ENCODE measurements around the gene SORCS2.

Gene SORCS2

GRCh38 chr4:7627251-7628250 lies 435.2 kb downstream of the SORCS2 start:
- CTCF ChIA-PET, result no interaction called here
- Histone ChIP-seq H3K9me3 (ENCODE audit: control extremely low read depth in 1 of 5, control insufficient read depth in 4 of 5, insufficient read depth in 2 of 5, low read depth in 1 of 5, low read length in 4 of 5) (peaks cover 0 to 18% (median 10%) of the 10 kb centered on the region in 5 experiments), H3K36me3 (ENCODE audit: control insufficient read depth in 4 of 4, insufficient read depth in 4 of 4, low read length in 3 of 4) (no peaks in the 10 kb centered on the region), H3K4me1 (ENCODE audit: control extremely low read depth in 1 of 4, control insufficient read depth in 4 of 4, insufficient read depth in 4 of 4, low read length in 3 of 4) (no peaks in the 10 kb centered on the region), H3K27me3 (replicated peaks in 2 of 5; ENCODE audit: control insufficient read depth in 4 of 5, insufficient read depth in 5 of 5, low read length in 4 of 5) (peaks cover 0 to 52% (median 13%) of the 10 kb centered on the region in 5 experiments), H3K4me3 (ENCODE audit: control insufficient read depth in 1 of 7, extremely low read depth in 1 of 7, insufficient read depth in 4 of 7, low read depth in 2 of 7, low read length in 6 of 7) (no peak overlapping the region), H3K27ac (ENCODE audit: insufficient read depth in 1 of 2, low read depth in 1 of 2, low read length in 2 of 2, poor library complexity in 1 of 2, severe bottlenecking in 2 of 2) (no peak overlapping the region)
- WGBS (ENCODE audit: insufficient coverage), result 93% methylated on average over 15 of the region's 18 CpGs
- POLR2A ChIA-PET, result no interaction called here
- no peak for DNase-seq

GRCh38 chr4:7628432-7628831 lies 436.1 kb downstream of the SORCS2 start:
- Histone ChIP-seq H3K4me1 (ENCODE audit: control extremely low read depth in 1 of 4, control insufficient read depth in 4 of 4, insufficient read depth in 4 of 4, low read length in 3 of 4) (no peaks in the 10 kb centered on the region), H3K27me3 (replicated peaks in 2 of 5; ENCODE audit: control insufficient read depth in 4 of 5, insufficient read depth in 5 of 5, low read length in 4 of 5) (peaks cover 0 to 52% (median 17%) of the 10 kb centered on the region in 5 experiments), H3K36me3 (ENCODE audit: control insufficient read depth in 4 of 4, insufficient read depth in 4 of 4, low read length in 3 of 4) (no peaks in the 10 kb centered on the region), H3K4me3 (ENCODE audit: control insufficient read depth in 1 of 7, extremely low read depth in 1 of 7, insufficient read depth in 4 of 7, low read depth in 2 of 7, low read length in 6 of 7) (no peak overlapping the region), H3K27ac (ENCODE audit: insufficient read depth in 1 of 2, low read depth in 1 of 2, low read length in 2 of 2, poor library complexity in 1 of 2, severe bottlenecking in 2 of 2) (no peak overlapping the region), H3K9me3 (ENCODE audit: control extremely low read depth in 1 of 5, control insufficient read depth in 4 of 5, insufficient read depth in 2 of 5, low read depth in 1 of 5, low read length in 4 of 5) (peaks cover 0 to 18% (median 10%) of the 10 kb centered on the region in 5 experiments)
- DNase-seq, result no peak
- 83% methylated on average over 5 of the region's 10 CpGs for WGBS (ENCODE audit: insufficient coverage)
- POLR2A ChIA-PET, result no interaction called here
- CTCF ChIA-PET, result interaction anchor here (0.6 kb wide), 1 partner anchor 87 kb away, joined by 3 read pairs; no protein-coding TSS in a partner anchor

- Histone ChIP-seq H3K9me3 (ENCODE audit: control extremely low read depth in 1 of 5, control insufficient read depth in 4 of 5, insufficient read depth in 2 of 5, low read depth in 1 of 5, low read length in 4 of 5) (peaks cover 0 to 18% (median 10%) of the 10 kb centered on the region in 5 experiments), H3K4me3 (ENCODE audit: control insufficient read depth in 1 of 7, extremely low read depth in 1 of 7, insufficient read depth in 4 of 7, low read depth in 2 of 7, low read length in 6 of 7) (no peak overlapping the region), H3K27me3 (replicated peaks in 2 of 5; ENCODE audit: control insufficient read depth in 4 of 5, insufficient read depth in 5 of 5, low read length in 4 of 5) (peaks cover 0 to 57% (median 17%) of the 10 kb centered on the region in 5 experiments), H3K27ac (ENCODE audit: insufficient read depth in 1 of 2, low read depth in 1 of 2, low read length in 2 of 2, poor library complexity in 1 of 2, severe bottlenecking in 2 of 2) (no peak overlapping the region), H3K36me3 (ENCODE audit: control insufficient read depth in 4 of 4, insufficient read depth in 4 of 4, low read length in 3 of 4) (no peaks in the 10 kb centered on the region), H3K4me1 (ENCODE audit: control extremely low read depth in 1 of 4, control insufficient read depth in 4 of 4, insufficient read depth in 4 of 4, low read length in 3 of 4) (peaks cover 0 to under 1% (median 0%) of the 10 kb centered on the region in 4 experiments)
- WGBS (ENCODE audit: insufficient coverage), result 89% methylated on average over 13 of the region's 13 CpGs
- no peak for DNase-seq
- POLR2A ChIA-PET, result interaction anchor here (0.7 kb wide), 1 partner anchor 1442 kb away, joined by 3 read pairs; no protein-coding TSS in a partner anchor
- CTCF ChIA-PET, result no interaction called here
Measured at GRCh38 chr4:7629501-7630254, 437.3 kb downstream of the SORCS2 start.

- 85% methylated on average over 12 of the region's 17 CpGs for WGBS (ENCODE audit: insufficient coverage)
- no peak overlapping the region for H3K4me3 ChIP-seq (ENCODE audit: control insufficient read depth in 1 of 7, extremely low read depth in 1 of 7, insufficient read depth in 4 of 7, low read depth in 2 of 7, low read length in 6 of 7)
- CTCF ChIA-PET, result no interaction called here
Measured at GRCh38 chr4:7630568-7631287, 438.4 kb downstream of the SORCS2 start.

GRCh38 chr4:7631288-7632014 lies 439.1 kb downstream of the SORCS2 start:
- Histone ChIP-seq H3K4me3 (ENCODE audit: control insufficient read depth in 1 of 7, extremely low read depth in 1 of 7, insufficient read depth in 4 of 7, low read depth in 2 of 7, low read length in 6 of 7) (no peak overlapping the region), H3K9me3 (ENCODE audit: control extremely low read depth in 1 of 5, control insufficient read depth in 4 of 5, insufficient read depth in 2 of 5, low read depth in 1 of 5, low read length in 4 of 5) (peaks cover 0 to 18% (median 10%) of the 10 kb centered on the region in 5 experiments), H3K36me3 (ENCODE audit: control insufficient read depth in 4 of 4, insufficient read depth in 4 of 4, low read length in 3 of 4) (no peaks in the 10 kb centered on the region), H3K27me3 (replicated peaks in 2 of 5; ENCODE audit: control insufficient read depth in 4 of 5, insufficient read depth in 5 of 5, low read length in 4 of 5) (peaks cover 0 to 65% (median 11%) of the 10 kb centered on the region in 5 experiments), H3K4me1 (ENCODE audit: control extremely low read depth in 1 of 4, control insufficient read depth in 4 of 4, insufficient read depth in 4 of 4, low read length in 3 of 4) (peaks cover 0 to 5% (median 0%) of the 10 kb centered on the region in 4 experiments), H3K27ac (ENCODE audit: insufficient read depth in 1 of 2, low read depth in 1 of 2, low read length in 2 of 2, poor library complexity in 1 of 2, severe bottlenecking in 2 of 2) (no peak overlapping the region)
- CTCF ChIA-PET, result no interaction called here
- no peak for DNase-seq
- POLR2A ChIA-PET, result no interaction called here
- WGBS (ENCODE audit: insufficient coverage), result 80% methylated on average over 7 of the region's 10 CpGs

More at GRCh38 chr4:7630568-7631287, 438.4 kb downstream of the SORCS2 start:
- POLR2A ChIA-PET, result interaction anchor here (0.7 kb wide), 1 partner anchor 1443 kb away, joined by 3 read pairs; no protein-coding TSS in a partner anchor
- no peak for DNase-seq
- Histone ChIP-seq H3K4me1 (ENCODE audit: control extremely low read depth in 1 of 4, control insufficient read depth in 4 of 4, insufficient read depth in 4 of 4, low read length in 3 of 4) (peaks cover 0 to 5% (median 0%) of the 10 kb centered on the region in 4 experiments), H3K9me3 (ENCODE audit: control extremely low read depth in 1 of 5, control insufficient read depth in 4 of 5, insufficient read depth in 2 of 5, low read depth in 1 of 5, low read length in 4 of 5) (peaks cover 0 to 18% (median 10%) of the 10 kb centered on the region in 5 experiments), H3K27me3 (replicated peaks in 2 of 5; ENCODE audit: control insufficient read depth in 4 of 5, insufficient read depth in 5 of 5, low read length in 4 of 5) (peaks cover 0 to 61% (median 11%) of the 10 kb centered on the region in 5 experiments), H3K36me3 (ENCODE audit: control insufficient read depth in 4 of 4, insufficient read depth in 4 of 4, low read length in 3 of 4) (no peaks in the 10 kb centered on the region), H3K27ac (ENCODE audit: insufficient read depth in 1 of 2, low read depth in 1 of 2, low read length in 2 of 2, poor library complexity in 1 of 2, severe bottlenecking in 2 of 2) (no peak overlapping the region)

- Histone ChIP-seq H3K36me3 (ENCODE audit: control insufficient read depth in 4 of 4, insufficient read depth in 4 of 4, low read length in 3 of 4) (no peaks in the 10 kb centered on the region), H3K4me3 (ENCODE audit: control insufficient read depth in 1 of 7, extremely low read depth in 1 of 7, insufficient read depth in 4 of 7, low read depth in 2 of 7, low read length in 6 of 7) (no peak overlapping the region), H3K9me3 (ENCODE audit: control extremely low read depth in 1 of 5, control insufficient read depth in 4 of 5, insufficient read depth in 2 of 5, low read depth in 1 of 5, low read length in 4 of 5) (peaks cover 0 to 18% (median 10%) of the 10 kb centered on the region in 5 experiments), H3K4me1 (ENCODE audit: control extremely low read depth in 1 of 4, control insufficient read depth in 4 of 4, insufficient read depth in 4 of 4, low read length in 3 of 4) (peaks cover 0 to 5% (median 0%) of the 10 kb centered on the region in 4 experiments), H3K27ac (ENCODE audit: insufficient read depth in 1 of 2, low read depth in 1 of 2, low read length in 2 of 2, poor library complexity in 1 of 2, severe bottlenecking in 2 of 2) (no peak overlapping the region), H3K27me3 (replicated peaks in 2 of 5; ENCODE audit: control insufficient read depth in 4 of 5, insufficient read depth in 5 of 5, low read length in 4 of 5) (peaks cover 0 to 66% (median 11%) of the 10 kb centered on the region in 5 experiments)
- DNase-seq, result no peak
- WGBS (ENCODE audit: insufficient coverage), result 66% methylated on average over 9 of the region's 12 CpGs
- ChIA-PET CTCF (no interaction called here), POLR2A (no interaction called here)
Measured at GRCh38 chr4:7632341-7632740, 440.0 kb downstream of the SORCS2 start.

Measured in common myeloid progenitor, CD34-positive (primary cell).